Measurements from ENCODE around the gene SOX30. TPM values are rescaled to one million over a fixed set of nuclear protein-coding genes. Genes with fewer than 3 reads are reported as not detected.

The SOX30 gene
- total RNA-seq, 4 donors from 2014 or later, result 0.10 TPM; not detected in 3

GRCh38 chr5:157626831-157627230 lies 25.4 kb downstream of the SOX30 start:
- intact Hi-C loops (cut with DNase I; ENCODE audit: low total_unique reads), result no loop called here
- whole genome bisulfite sequencing, 2 donors, result 86 to 91% methylated on average over 6 of the region's 6 CpGs
- no peak overlapping the region for H3K4me3 ChIP-seq (ENCODE audit: low read depth, poor library complexity, severe bottlenecking)
- no peak for TF ChIP-seq POLR2A (IDR thresholded peaks at IDR 0.05)
- TF ChIP-seq CTCF (IDR thresholded peaks at IDR 0.05), result no peak
- DNase-seq (ENCODE audit: low spot score in 2 of 2), result no peak

GRCh38 chr5:157624144-157624543 lies 28.1 kb downstream of the SOX30 start:
- DNase-seq (ENCODE audit: low spot score in 2 of 2), result no peak
- no peak overlapping the region for H3K4me3 ChIP-seq (ENCODE audit: low read depth, poor library complexity, severe bottlenecking)
- 28 to 40% methylated on average over 2 of the region's 2 CpGs for WGBS, 2 donors
- intact Hi-C loops (cut with DNase I; ENCODE audit: low total_unique reads), result no loop called here
- TF ChIP-seq POLR2A (IDR thresholded peaks at IDR 0.05), result no peak
- TF ChIP-seq CTCF (IDR thresholded peaks at IDR 0.05), result no peak

GRCh38 chr5:157620776-157621175 lies 31.5 kb downstream of the SOX30 start:
- intact Hi-C loops (cut with DNase I; ENCODE audit: low total_unique reads), result no loop called here
- H3K4me3 ChIP-seq (ENCODE audit: low read depth, poor library complexity, severe bottlenecking), result no peak overlapping the region
- no peak for TF ChIP-seq POLR2A (IDR thresholded peaks at IDR 0.05)
- DNase-seq (ENCODE audit: low spot score in 2 of 2), result no peak

- intact Hi-C loops (cut with DNase I; ENCODE audit: low total_unique reads), result no loop called here
- 96 to 98% methylated on average over 8 of the region's 8 CpGs for WGBS, 2 donors
- TF ChIP-seq CTCF (IDR thresholded peaks at IDR 0.05) (no peak), POLR2A (IDR thresholded peaks at IDR 0.05) (no peak)
- DNase-seq (ENCODE audit: low spot score in 2 of 2), result no peak
- no peak overlapping the region for H3K4me3 ChIP-seq (ENCODE audit: low read depth, poor library complexity, severe bottlenecking)
Measured at GRCh38 chr5:157618191-157618765, 34.0 kb downstream of the SOX30 start.

- 42 to 46% methylated on average over 4 of the region's 4 CpGs for WGBS, 2 donors
- TF ChIP-seq CTCF (IDR thresholded peaks at IDR 0.05), result no peak
- no peak for TF ChIP-seq POLR2A (IDR thresholded peaks at IDR 0.05)
- intact Hi-C loops (cut with DNase I; ENCODE audit: low total_unique reads), result no loop called here
- no peak overlapping the region for H3K4me3 ChIP-seq (ENCODE audit: low read depth, poor library complexity, severe bottlenecking)
- DNase-seq (ENCODE audit: low spot score in 2 of 2), result no peak
Measured at GRCh38 chr5:157616785-157617184, 35.5 kb downstream of the SOX30 start.

- 80 to 86% methylated on average over 11 of the region's 11 CpGs for WGBS, 2 donors
- intact Hi-C loops (cut with DNase I; ENCODE audit: low total_unique reads), result no loop called here
- TF ChIP-seq POLR2A (IDR thresholded peaks at IDR 0.05) (no peak), CTCF (IDR thresholded peaks at IDR 0.05) (no peak)
- DNase-seq (ENCODE audit: low spot score in 2 of 2), result no peak
- H3K4me3 ChIP-seq (ENCODE audit: low read depth, poor library complexity, severe bottlenecking), result no peak overlapping the region
Measured at GRCh38 chr5:157613385-157614245, 38.6 kb downstream of the SOX30 start.
